ENCODE measurements around the gene RAB3GAP2. TPM values are rescaled to one million over a fixed set of nuclear protein-coding genes. Genes with fewer than 3 reads are reported as not detected.

The RAB3GAP2 gene
- polyA plus RNA-seq (2011; rRNA removed): 38.2 and 43.6 TPM in 2 replicates
- 93.9 and 112 TPM in 2 replicates for polyA minus RNA-seq (2011; rRNA and poly(A)+ RNA removed)

- ChIA-PET CTCF (interaction anchor here (0.7 to 2.2 kb wide), 4 partner anchors 9 to 84 kb away, joined by 3 to 9 read pairs (median 4); no protein-coding TSS in a partner anchor), POLR2A (interaction anchor here (0.6 to 1.4 kb wide), 3 partner anchors 29 to 1425 kb away, joined by 3 to 10 read pairs (median 3); no protein-coding TSS in a partner anchor)
- peak; percentile 72 for DNase-seq (ENCODE audit: low read depth, low spot score)
- Histone ChIP-seq H3K4me3 (ENCODE audit: low read depth, low read length) (peak within 1 kb of the TSS; percentile 97), H3K9me3 (ENCODE audit: control insufficient read depth, insufficient read depth, low read length) (no peaks in the 10 kb centered on the region), H3K27ac (ENCODE audit: low read depth, low read length) (peak within 1 kb of the TSS; percentile 88), H3K27me3 (ENCODE audit: control insufficient read depth, insufficient read depth, low read length) (peaks cover 10% of the 10 kb centered on the region)
- no peak for TF ChIP-seq CTCF (IDR thresholded peaks at IDR 0.05; ENCODE audit: low read depth, low read length)
Observed at GRCh38 chr1:220272047-220272840, at the start of gene RAB3GAP2. RAB3GAP2 (minus strand) TSS chr1:220272453; CDS start chr1:220272337, 116 bp downstream.

GRCh38 chr1:220321758-220322157, 49.5 kb upstream of the RAB3GAP2 start:
- Histone ChIP-seq H3K27me3 (ENCODE audit: control insufficient read depth, insufficient read depth, low read length) (no peaks in the 10 kb centered on the region), H3K27ac (ENCODE audit: low read depth, low read length) (no peak overlapping the region), H3K9me3 (ENCODE audit: control insufficient read depth, insufficient read depth, low read length) (no peaks in the 10 kb centered on the region), H3K4me3 (ENCODE audit: low read depth, low read length) (no peak overlapping the region)
- ChIA-PET POLR2A (no interaction called here), CTCF (no interaction called here)
- TF ChIP-seq CTCF (IDR thresholded peaks at IDR 0.05; ENCODE audit: low read depth, low read length): no peak
- no peak for DNase-seq (ENCODE audit: low read depth, low spot score)

GRCh38 chr1:220320709-220321108, 48.5 kb upstream of the RAB3GAP2 start:
- TF ChIP-seq CTCF (IDR thresholded peaks at IDR 0.05; ENCODE audit: low read depth, low read length): no peak
- CTCF ChIA-PET: interaction anchor here (1.0 kb wide), 1 partner anchor 25 kb away, joined by 5 read pairs; no protein-coding TSS in a partner anchor
- Histone ChIP-seq H3K27me3 (ENCODE audit: control insufficient read depth, insufficient read depth, low read length) (no peaks in the 10 kb centered on the region), H3K27ac (ENCODE audit: low read depth, low read length) (no peak overlapping the region), H3K4me3 (ENCODE audit: low read depth, low read length) (no peak overlapping the region), H3K9me3 (ENCODE audit: control insufficient read depth, insufficient read depth, low read length) (no peaks in the 10 kb centered on the region)
- DNase-seq (ENCODE audit: low read depth, low spot score): no peak
- POLR2A ChIA-PET: no interaction called here

GRCh38 chr1:220318673-220319072, 46.4 kb upstream of the RAB3GAP2 start:
- POLR2A ChIA-PET: no interaction called here
- Histone ChIP-seq H3K27ac (ENCODE audit: low read depth, low read length) (no peak overlapping the region), H3K9me3 (ENCODE audit: control insufficient read depth, insufficient read depth, low read length) (no peaks in the 10 kb centered on the region), H3K4me3 (ENCODE audit: low read depth, low read length) (no peak overlapping the region), H3K27me3 (ENCODE audit: control insufficient read depth, insufficient read depth, low read length) (no peaks in the 10 kb centered on the region)
- no peak for TF ChIP-seq CTCF (IDR thresholded peaks at IDR 0.05; ENCODE audit: low read depth, low read length)
- no peak for DNase-seq (ENCODE audit: low read depth, low spot score)
- CTCF ChIA-PET: no interaction called here

- Histone ChIP-seq H3K27me3 (ENCODE audit: control insufficient read depth, insufficient read depth, low read length) (no peaks in the 10 kb centered on the region), H3K27ac (ENCODE audit: low read depth, low read length) (no peak overlapping the region), H3K9me3 (ENCODE audit: control insufficient read depth, insufficient read depth, low read length) (no peaks in the 10 kb centered on the region), H3K4me3 (ENCODE audit: low read depth, low read length) (no peak overlapping the region)
- CTCF ChIA-PET: no interaction called here
- POLR2A ChIA-PET: no interaction called here
- no peak for DNase-seq (ENCODE audit: low read depth, low spot score)
- no peak for TF ChIP-seq CTCF (IDR thresholded peaks at IDR 0.05; ENCODE audit: low read depth, low read length)
Observed at GRCh38 chr1:220317161-220317560, 44.9 kb upstream of the RAB3GAP2 start.
